ENCODE results near the gene DEPDC4.
"Not testable (repeated sequence)": the region's sequence is repeated elsewhere in the genome, so short reads cannot be mapped to it uniquely, and the experiment has no call there.

Gene DEPDC4
- 0.12 to 0.26 reads per million in 2 experiments for total RNA-seq

GRCh38 chr12:100266835-100267602 is at the start of gene DEPDC4, which contains the start of gene SCYL2:
DEPDC4 (minus strand) TSS chr12:100267079; CDS start chr12:100267076, 3 bp downstream.
SCYL2 (plus strand) TSS chr12:100267177; CDS start chr12:100282971, 15,794 bp downstream.
- DNase-seq (ENCODE audit: low read depth), result peak; percentile 88

GRCh38 chr12:100311317-100311716 is 44.4 kb upstream of the DEPDC4 start:
- DNase-seq (ENCODE audit: low read depth), result no peak

- DNase-seq (ENCODE audit: low read depth), result not testable (repeated sequence)
Measured at GRCh38 chr12:100308138-100308537, 41.3 kb upstream of the DEPDC4 start.

GRCh38 chr12:100304334-100304733 is 37.5 kb upstream of the DEPDC4 start:
- DNase-seq (ENCODE audit: low read depth), result not testable (repeated sequence)

- DNase-seq (ENCODE audit: low read depth), result no peak
Measured at GRCh38 chr12:100303831-100304230, 37.0 kb upstream of the DEPDC4 start.

- DNase-seq (ENCODE audit: low read depth), result no peak
Measured at GRCh38 chr12:100302081-100302480, 35.2 kb upstream of the DEPDC4 start.

- no peak for DNase-seq (ENCODE audit: low read depth)
Measured at GRCh38 chr12:100295764-100296555, 29.1 kb upstream of the DEPDC4 start.

GRCh38 chr12:100294366-100294765 is 27.5 kb upstream of the DEPDC4 start:
- not testable (repeated sequence) for DNase-seq (ENCODE audit: low read depth)

- no peak for DNase-seq (ENCODE audit: low read depth)
Measured at GRCh38 chr12:100293017-100293416, 26.1 kb upstream of the DEPDC4 start.

GRCh38 chr12:100290016-100290415 is 23.1 kb upstream of the DEPDC4 start:
- DNase-seq (ENCODE audit: low read depth), result no peak

- no peak for DNase-seq (ENCODE audit: low read depth)
Measured at GRCh38 chr12:100289038-100289437, 22.2 kb upstream of the DEPDC4 start.

- DNase-seq (ENCODE audit: low read depth), result not testable (repeated sequence)
Measured at GRCh38 chr12:100284556-100284955, 17.7 kb upstream of the DEPDC4 start.

GRCh38 chr12:100279607-100280244 is 12.8 kb upstream of the DEPDC4 start:
- no peak for DNase-seq (ENCODE audit: low read depth)

- no peak for DNase-seq (ENCODE audit: low read depth)
Measured at GRCh38 chr12:100279159-100279558, 12.3 kb upstream of the DEPDC4 start.

GRCh38 chr12:100274291-100274690 is 7.4 kb upstream of the DEPDC4 start:
- DNase-seq (ENCODE audit: low read depth), result no peak

GRCh38 chr12:100273782-100274181 is 6.9 kb upstream of the DEPDC4 start:
- no peak for DNase-seq (ENCODE audit: low read depth)

- no peak for DNase-seq (ENCODE audit: low read depth)
Measured at GRCh38 chr12:100268835-100269564, 2.1 kb upstream of the DEPDC4 start.

- DNase-seq (ENCODE audit: low read depth), result no peak
Measured at GRCh38 chr12:100267603-100268281, 863 bp upstream of the DEPDC4 start.

- peak; percentile 86 for DNase-seq (ENCODE audit: low read depth)
Measured at GRCh38 chr12:100266585-100266834, 369 bp downstream of the DEPDC4 start.

- DNase-seq (ENCODE audit: low read depth), result no peak
Measured at GRCh38 chr12:100265732-100266584, 921 bp downstream of the DEPDC4 start.

Measured in T follicular helper cell (primary cell).